Endothelial cell of umbilical vein (primary cell): ENCODE results near the gene ADARB2. TPM values are rescaled to one million over a fixed set of nuclear protein-coding genes. Genes with fewer than 3 reads are reported as not detected.

Source experiments
- BruUV-seq: library from RNA; stranded (reverse); fragments of 400-500 nt; replicated peaks from 2 replicates; lab custom pipeline; 2021; lab: Mats Ljungman, UMichigan
- CTCF ChIA-PET: fragments of 300-600, 350-600 bp; sonication (Branson Sonifier 250); formaldehyde crosslinking; loops from one replicate; lab custom pipeline; 2021; ENCODE audit warnings: antibody characterized with exemption, inconsistent platforms; lab: Charles Lee
- POLR2A ChIA-PET: fragments of 300-600, 350-600 bp; sonication (Branson Sonifier 250); formaldehyde crosslinking; loops from one replicate; lab custom pipeline; 2021; ENCODE audit warnings: antibody characterized with exemption, inconsistent platforms; lab: Charles Lee
- DNase-seq: peaks from one replicate; pipeline ENCODE4 v3.0.0-alpha.2; 2011; ENCODE audit warnings: low read depth, low spot score
- FAIRE-seq: peaks from 2 replicates; lab custom pipeline; 2011; peaks lifted over from hg19 to GRCh38; lab: Jason Lieb, UNC
- H2AFZ ChIP-seq: 2 replicates; pipeline ENCODE4 v1.6.0; 2012; ENCODE audit warnings: low read depth, low read length, control low read depth, inconsistent platforms
- H3K27ac ChIP-seq: 2 replicates; pipeline ENCODE4 v1.5.1; 2011; ENCODE audit warnings: low read depth, mild to moderate bottlenecking, control low read depth, low read length, moderate library complexity; ENCODE audit not compliant: insufficient read depth
- H3K27me3 ChIP-seq, 2 experiments: 2 replicates each; pipeline versions ENCODE4 v1.6.0 to v1.6.1; 2011; ENCODE audit warnings: low read length in 2 of 2, mixed read lengths in 1 of 2; ENCODE audit not compliant: control insufficient read depth in 2 of 2, insufficient read depth in 2 of 2
- H3K36me3 ChIP-seq, 2 experiments: 2 replicates in 1 of 2; 3 replicates in 1 of 2; pipeline ENCODE4 v1.5.1; 2011; ENCODE audit warnings: low read length in 2 of 2, mild to moderate bottlenecking in 1 of 2, moderate library complexity in 1 of 2; ENCODE audit not compliant: control insufficient read depth in 2 of 2, insufficient read depth in 2 of 2; ENCODE audit errors: extremely low read depth in 1 of 2
- H3K4me1 ChIP-seq: 3 replicates; pipeline ENCODE4 v1.5.1; 2011; ENCODE audit warnings: mild to moderate bottlenecking, low read length; ENCODE audit not compliant: control insufficient read depth, insufficient read depth; ENCODE audit errors: extremely low read depth
- H3K4me2 ChIP-seq: 2 replicates; pipeline ENCODE4 v1.6.1; 2011; ENCODE audit warnings: low read length, control low read depth, mixed read lengths; ENCODE audit not compliant: insufficient read depth
- H3K4me3 ChIP-seq, 3 experiments: fragments of 200-600 bp in 1 of 3; sonication (generic), shearing (Covaris generic) in 1 of 3; replicated peaks in 1 of 3; 2 replicates each; pipeline ENCODE4 v1.5.1; 2011 to 2016; ENCODE audit warnings: control low read depth in 3 of 3, low read length in 3 of 3, mild to moderate bottlenecking in 2 of 3, inconsistent platforms in 1 of 3, low read depth in 1 of 3, moderate library complexity in 1 of 3; ENCODE audit not compliant: insufficient read depth in 1 of 3
- H3K79me2 ChIP-seq: 2 replicates; pipeline ENCODE4 v1.6.0; 2012; ENCODE audit warnings: low read length, inconsistent platforms; ENCODE audit not compliant: control insufficient read depth, insufficient read depth
- H3K9ac ChIP-seq: replicated peaks from 2 replicates; pipeline ENCODE3; 2011; ENCODE audit warnings: low read length, control low read depth; ENCODE audit not compliant: insufficient read depth; ENCODE audit errors: extremely low read depth
- H3K9me1 ChIP-seq: replicated peaks from 3 replicates; pipeline ENCODE4 v1.6.0; 2011; ENCODE audit warnings: mild to moderate bottlenecking, low read length; ENCODE audit not compliant: control insufficient read depth, insufficient read depth; ENCODE audit errors: extremely low read depth
- H3K9me3 ChIP-seq: replicated peaks from 2 replicates; pipeline ENCODE4 v1.5.1; 2012; ENCODE audit warnings: low read length, inconsistent platforms; ENCODE audit not compliant: control insufficient read depth, insufficient read depth
- H4K20me1 ChIP-seq: replicated peaks from 2 replicates; pipeline ENCODE3; 2011; ENCODE audit warnings: mild to moderate bottlenecking, low read length; ENCODE audit not compliant: control insufficient read depth, insufficient read depth; ENCODE audit errors: extremely low read depth
- CTCF ChIP-seq, 2 donors: IDR thresholded peaks; 1 replicate in 1 of 2; 2 replicates in 1 of 2; pipeline ENCODE4 v1.5.1; 2011; ENCODE audit warnings: low read length in 2 of 2, mild to moderate bottlenecking in 2 of 2, moderate library complexity in 2 of 2, control low read depth in 1 of 2, inconsistent platforms in 1 of 2, low read depth in 1 of 2; ENCODE audit not compliant: insufficient read depth in 1 of 2; ENCODE audit errors: extremely low read depth in 1 of 2
- EZH2 ChIP-seq: IDR thresholded peaks from 2 replicates; pipeline ENCODE4 v1.6.1; 2012; ENCODE audit warnings: borderline replicate concordance, low read depth, mild to moderate bottlenecking, moderate library complexity, low read length, inconsistent platforms; ENCODE audit not compliant: severe bottlenecking
- FOS ChIP-seq: IDR thresholded peaks from 2 replicates; pipeline ENCODE4 v1.6.1; 2011; ENCODE audit warnings: mild to moderate bottlenecking, low read length, moderate library complexity, borderline replicate concordance; ENCODE audit not compliant: insufficient read depth
- GATA2 ChIP-seq: IDR thresholded peaks from 2 replicates; pipeline ENCODE4 v1.7.0; 2011; ENCODE audit warnings: low read depth, mild to moderate bottlenecking, moderate library complexity, mixed read lengths, low read length; ENCODE audit not compliant: insufficient read length, insufficient read depth
- MAX ChIP-seq: IDR thresholded peaks from 2 replicates; pipeline ENCODE4 v1.6.1; 2011; ENCODE audit not compliant: insufficient read depth, insufficient read length
- MYC ChIP-seq: IDR thresholded peaks from one replicate; pipeline ENCODE4 v1.6.1; 2011; ENCODE audit warnings: mild to moderate bottlenecking, low read depth, low read length
- POLR2A ChIP-seq: IDR thresholded peaks from 2 replicates; pipeline ENCODE4 v1.6.1; 2012; ENCODE audit warnings: low read depth, mild to moderate bottlenecking, control low read depth, low read length
- POLR2AphosphoS5 ChIP-seq: IDR thresholded peaks from 2 replicates; pipeline ENCODE4 v1.6.1; 2012; ENCODE audit warnings: low read depth, mild to moderate bottlenecking, control low read depth, low read length, moderate library complexity; ENCODE audit not compliant: insufficient read depth
- dilution Hi-C: fragments of 300-500 bp; cut with MboI; formaldehyde crosslinking; loops from one replicate; pipeline ENCODE4 v1.15.0; 2019; ENCODE audit warnings: low sequenced_read_pairs; ENCODE audit not compliant: extremely low pct_ligation_motif_present
- intact Hi-C: fragments of 100-400 bp; cut with micrococcal nuclease; formaldehyde crosslinking; loops from one replicate; pipeline ENCODE4 v1.10.0; 2022
- polyA plus RNA-seq, 4 experiments: library from polyadenylated mRNA; depleted of rRNA in 3 of 4; stranded (reverse) in 3 of 4; unstranded in 1 of 4; fragments of >200 nt; gene quantifications; 2 replicates each; pipeline versions ENCODE4 v1.2.1 to v1.2.3, GENCODE V29; 2011 to 2012; ENCODE audit warnings: missing spikeins in 1 of 4
- total RNA-seq: library from RNA; stranded (reverse); gene quantifications from 2 replicates; pipeline ENCODE4 v1.2.3, GENCODE V29; 2021

ADARB2 gene
- total and polyA plus RNA-seq, 2 donors (not counting 3 experiments of a cell fraction or from before 2014, with no cell fraction given), result not detected

GRCh38 chr10:1654247-1654646 lies 83.1 kb downstream of the ADARB2 start:
- intact Hi-C loops (no loop called here), dilution Hi-C loops (no loop called here)
- no peaks in the 10 kb centered on the region for H4K20me1 ChIP-seq
- no peaks in the 10 kb centered on the region for H3K79me2 ChIP-seq
- H3K9me3 ChIP-seq, result peaks cover 14% of the 10 kb centered on the region
- CTCF ChIA-PET, result no interaction called here
- no peaks in the 10 kb centered on the region for H3K9me1 ChIP-seq
- no peaks in the 10 kb centered on the region for H3K36me3 ChIP-seq
- no peak overlapping the region for H2AFZ ChIP-seq
- no peaks in the 10 kb centered on the region for H3K4me1 ChIP-seq
- no peak overlapping the region for H3K4me2 ChIP-seq
- no peak overlapping the region for H3K9ac ChIP-seq
- no TSS peak for BruUV-seq
- DNase-seq (no peak), FAIRE-seq (no peak)
- no peak for TF ChIP-seq MYC
- TF ChIP-seq POLR2AphosphoS5, result no peak
- TF ChIP-seq EZH2, result no peak
- TF ChIP-seq GATA2, result no peak
- TF ChIP-seq FOS, result no peak
- no peak for TF ChIP-seq MAX
- TF ChIP-seq POLR2A, result no peak
- no peak for TF ChIP-seq CTCF (IDR thresholded peaks at IDR 0.05; ENCODE audit: extremely low read depth in 1 of 2, insufficient read depth in 1 of 2, low read depth in 1 of 2, low read length in 2 of 2)
- no peak overlapping the region for H3K27ac ChIP-seq
- H3K4me3 ChIP-seq, result no peak overlapping the region
- H3K27me3 ChIP-seq, result no peaks in the 10 kb centered on the region
- POLR2A ChIA-PET, result no interaction called here
